ENCODE results near the gene BACH1. TPM values are rescaled to one million over a fixed set of nuclear protein-coding genes. Genes with fewer than 3 reads are reported as not detected.

Gene BACH1
- total and polyA plus RNA-seq, 2 of the 8 experiments (the other 6 are each of a cell fraction or from before 2014, with no cell fraction given): 6.9 to 50.7 TPM

DNA sequence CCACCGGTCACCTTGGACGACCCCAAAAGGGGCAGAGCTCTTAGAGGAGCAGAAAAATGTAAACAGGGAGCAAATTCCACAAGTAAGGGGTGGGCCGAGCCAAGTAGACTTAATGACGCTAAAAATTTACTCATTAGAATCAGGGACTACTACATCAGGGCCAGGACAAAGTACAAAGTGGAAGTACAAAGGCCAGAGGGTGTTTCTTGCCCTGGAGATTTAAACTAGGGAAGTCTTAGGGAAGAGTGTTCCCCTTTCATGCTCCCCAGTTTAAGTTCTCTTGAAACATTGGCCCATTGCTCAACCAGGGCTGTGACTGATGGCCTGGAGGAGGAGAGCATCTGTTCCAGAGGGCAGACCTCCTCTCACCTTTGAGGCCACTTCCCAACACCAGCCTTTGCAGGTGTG, 48.6 kb downstream of the BACH1 start:
- no peak overlapping the region for H3K4me2 ChIP-seq (ENCODE audit: insufficient read depth in 1 of 2, low read depth in 2 of 2, low read length in 2 of 2)
- H3K18ac ChIP-seq (ENCODE audit: extremely low read depth, low read length): no peak overlapping the region
- H3K9me3 ChIP-seq (ENCODE audit: insufficient read depth in 2 of 2, low read depth in 1 of 2, low read length in 1 of 2): no peaks in the 10 kb centered on the region
- ChIA-PET POLR2A (ENCODE audit: partially characterized antibody) (interaction anchor here (1.3 kb wide), 1 partner anchor 47 kb away, joined by 4 read pairs; no protein-coding TSS in a partner anchor), CTCF (ENCODE audit: partially characterized antibody) (interaction anchor here (1.6 to 2.1 kb wide), 4 partner anchors 8 to 183 kb away, joined by 5 to 12 read pairs (median 8); no protein-coding TSS in a partner anchor)
- 95% methylated on average over 4 of the region's 4 CpGs; no CpG with 5 or more reads in 1 of the 2 experiments for WGBS, 2 experiments (ENCODE audit: extremely low coverage in 1 of 2, insufficient coverage in 1 of 2, insufficient read length in 1 of 2, insufficient replicate concordance in 2 of 2, low coverage in 1 of 2, low lambda C conversion rate in 2 of 2, missing lambda C conversion rate in 1 of 2)
- H4K91ac ChIP-seq (replicated peaks; ENCODE audit: insufficient read length, low read length): no peak overlapping the region
- no peak overlapping the region for H2AK5ac ChIP-seq (ENCODE audit: low read depth, low read length)
- FAIRE-seq (no peak), DNase-seq (ENCODE audit: low read depth in 1 of 2, low spot score in 2 of 2) (no peak)
- no peak overlapping the region for H4K8ac ChIP-seq (ENCODE audit: extremely low read depth, insufficient read depth, low read length)
- H3K23ac ChIP-seq (ENCODE audit: insufficient read length): no peak overlapping the region
- no peak overlapping the region for H3K56ac ChIP-seq (replicated peaks; ENCODE audit: insufficient read length, low read depth, low read length)
- H2BK20ac ChIP-seq (ENCODE audit: low read length): no peak overlapping the region
- no peak overlapping the region for H2AFZ ChIP-seq (ENCODE audit: low read length)
- H3K9ac ChIP-seq (replicated peaks in 1 of 4; ENCODE audit: extremely low read depth in 1 of 4, low read depth in 3 of 4, low read length in 3 of 4): no peak overlapping the region
- H3K4me3 ChIP-seq (ENCODE audit: extremely low read depth in 1 of 4, insufficient read depth in 2 of 4, low read depth in 3 of 4, low read length in 4 of 4): no peak overlapping the region
- peaks cover 0 to 1% of the 10 kb centered on the region in 2 experiments for H4K20me1 ChIP-seq (replicated peaks in 1 of 2; ENCODE audit: control insufficient read depth in 1 of 2, insufficient read depth in 2 of 2, low read length in 2 of 2)
- no peaks in the 10 kb centered on the region for H3K23me2 ChIP-seq (ENCODE audit: low read depth, low read length)
- H3K79me2 ChIP-seq (ENCODE audit: control insufficient read depth in 1 of 2, insufficient read depth in 2 of 2, low read length in 2 of 2): no peaks in the 10 kb centered on the region
- no peak overlapping the region for H2BK15ac ChIP-seq (ENCODE audit: low read length)
- no peaks in the 10 kb centered on the region for H3K27me3 ChIP-seq (replicated peaks in 1 of 4; ENCODE audit: control insufficient read depth in 3 of 4, extremely low read depth in 1 of 4, insufficient read depth in 3 of 4, low read length in 3 of 4)
- H3K14ac ChIP-seq (ENCODE audit: insufficient read length): no peak overlapping the region
- peaks cover 0 to 3% (median 0%) of the 10 kb centered on the region in 4 experiments; a peak in 3 of 8 replicates for H3K36me3 ChIP-seq (ENCODE audit: control insufficient read depth in 2 of 4, insufficient read depth in 4 of 4, low read length in 3 of 4)
- no peak overlapping the region for H4K5ac ChIP-seq (ENCODE audit: insufficient read length, low read depth, low read length)
- no peak overlapping the region for H2BK12ac ChIP-seq (ENCODE audit: low read depth, low read length)
- no peaks in the 10 kb centered on the region; the same call in 1 of the 2 replicates for H3K79me1 ChIP-seq (ENCODE audit: low read depth, low read length)
- no peak overlapping the region for H2BK5ac ChIP-seq (ENCODE audit: low read depth, low read length)
- H3K27ac ChIP-seq (ENCODE audit: low read depth, low read length): no peak overlapping the region
- no peak for TF ChIP-seq ATF3 (IDR thresholded peaks at IDR 0.05; ENCODE audit: insufficient read depth, low read depth, low read length)
- TF ChIP-seq SP2 (IDR thresholded peaks at IDR 0.05; ENCODE audit: low read length): no peak
- no peak overlapping the region for H2BK120ac ChIP-seq (replicated peaks; ENCODE audit: low read depth, low read length)
- no peak overlapping the region for H3K4ac ChIP-seq (replicated peaks; ENCODE audit: insufficient read length, low read depth, low read length)
- H3K4me1 ChIP-seq (replicated peaks in 1 of 4; ENCODE audit: control insufficient read depth in 3 of 4, insufficient read depth in 4 of 4, low read length in 3 of 4): no peaks in the 10 kb centered on the region

Measured in H1 (cell line).